ENCODE measurements around the gene ACBD3.
A peak's percentile ranks its signal among the peaks of the same experiment; 100 is the strongest.

Gene ACBD3

DNA sequence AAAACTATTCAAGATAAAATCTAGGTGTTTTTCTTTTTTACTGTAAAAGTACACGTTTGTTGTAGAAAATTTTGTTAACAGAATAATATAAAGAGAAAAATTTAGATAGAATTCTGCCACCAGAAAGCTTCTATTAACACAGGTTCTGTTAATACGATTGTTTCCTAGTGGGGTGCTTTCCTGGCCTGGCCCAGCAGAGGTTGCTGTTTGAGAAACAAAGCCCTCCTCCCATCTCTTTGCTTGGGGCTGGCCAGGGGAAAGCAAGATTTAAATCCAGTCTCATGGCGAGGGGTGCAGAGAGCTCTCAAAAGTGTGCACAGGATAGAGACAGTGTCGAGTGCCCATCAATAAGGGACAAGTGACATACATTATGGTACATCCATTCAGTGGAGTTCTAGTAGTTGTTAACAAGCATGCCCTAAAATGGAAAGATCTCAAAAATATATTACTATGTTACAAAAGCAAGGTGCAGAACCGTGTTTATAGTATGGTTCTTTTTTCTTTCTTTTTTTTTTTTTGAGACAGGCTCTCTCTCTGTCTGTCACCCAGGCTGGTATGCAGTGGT lies 14.6 kb upstream of the ACBD3 start:
- DNase-seq = no peak
- H3K4me3 ChIP-seq (ENCODE audit: low read depth, low read length) = no peak overlapping the region
- TF ChIP-seq, protein P1, sequence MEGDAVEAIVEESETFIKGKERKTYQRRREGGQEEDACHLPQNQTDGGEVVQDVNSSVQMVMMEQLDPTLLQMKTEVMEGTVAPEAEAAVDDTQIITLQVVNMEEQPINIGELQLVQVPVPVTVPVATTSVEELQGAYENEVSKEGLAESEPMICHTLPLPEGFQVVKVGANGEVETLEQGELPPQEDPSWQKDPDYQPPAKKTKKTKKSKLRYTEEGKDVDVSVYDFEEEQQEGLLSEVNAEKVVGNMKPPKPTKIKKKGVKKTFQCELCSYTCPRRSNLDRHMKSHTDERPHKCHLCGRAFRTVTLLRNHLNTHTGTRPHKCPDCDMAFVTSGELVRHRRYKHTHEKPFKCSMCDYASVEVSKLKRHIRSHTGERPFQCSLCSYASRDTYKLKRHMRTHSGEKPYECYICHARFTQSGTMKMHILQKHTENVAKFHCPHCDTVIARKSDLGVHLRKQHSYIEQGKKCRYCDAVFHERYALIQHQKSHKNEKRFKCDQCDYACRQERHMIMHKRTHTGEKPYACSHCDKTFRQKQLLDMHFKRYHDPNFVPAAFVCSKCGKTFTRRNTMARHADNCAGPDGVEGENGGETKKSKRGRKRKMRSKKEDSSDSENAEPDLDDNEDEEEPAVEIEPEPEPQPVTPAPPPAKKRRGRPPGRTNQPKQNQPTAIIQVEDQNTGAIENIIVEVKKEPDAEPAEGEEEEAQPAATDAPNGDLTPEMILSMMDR (IDR thresholded peaks at IDR 0.05; ENCODE audit: low read depth, low read length, missing control alignments) = peak; percentile 67
- in situ Hi-C loops (cut with HindIII; ENCODE audit: low pct_ligation_motif_present, low sequenced_read_pairs) = no loop called here
- no peaks in the 10 kb centered on the region for H3K36me3 ChIP-seq (replicated peaks)
- no peak overlapping the region for H3K27ac ChIP-seq
- H3K27me3 ChIP-seq (replicated peaks) = no peaks in the 10 kb centered on the region

DNA sequence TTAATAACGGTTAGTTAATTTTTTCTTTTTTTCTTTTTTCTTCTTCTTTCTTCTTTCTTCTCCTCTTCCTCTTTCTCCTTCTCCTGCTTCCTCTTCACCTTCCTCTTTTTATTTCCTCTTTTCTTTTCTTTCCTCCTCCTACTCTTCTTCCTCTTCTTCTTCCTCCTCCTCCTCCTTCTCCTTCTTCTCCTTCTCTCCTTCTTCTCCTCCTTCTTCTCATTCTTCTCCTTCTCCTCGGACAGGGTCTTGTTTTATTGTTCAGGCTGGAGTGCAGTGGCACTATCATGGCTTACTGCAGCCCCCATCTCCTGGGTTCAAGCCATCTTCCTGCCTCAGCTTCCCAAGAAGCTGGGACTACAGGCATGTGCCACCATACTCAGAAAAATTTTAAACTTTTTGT lies 13.4 kb upstream of the ACBD3 start:
- no peak overlapping the region for H3K27ac ChIP-seq
- DNase-seq = no peak
- no peaks in the 10 kb centered on the region for H3K27me3 ChIP-seq (replicated peaks)
- TF ChIP-seq, protein P1 (IDR thresholded peaks at IDR 0.05; ENCODE audit: low read depth, low read length, missing control alignments) = no peak
- H3K36me3 ChIP-seq (replicated peaks) = no peaks in the 10 kb centered on the region
- in situ Hi-C loops (cut with HindIII; ENCODE audit: low pct_ligation_motif_present, low sequenced_read_pairs) = no loop called here
- no peak overlapping the region for H3K4me3 ChIP-seq (ENCODE audit: low read depth, low read length)

DNA sequence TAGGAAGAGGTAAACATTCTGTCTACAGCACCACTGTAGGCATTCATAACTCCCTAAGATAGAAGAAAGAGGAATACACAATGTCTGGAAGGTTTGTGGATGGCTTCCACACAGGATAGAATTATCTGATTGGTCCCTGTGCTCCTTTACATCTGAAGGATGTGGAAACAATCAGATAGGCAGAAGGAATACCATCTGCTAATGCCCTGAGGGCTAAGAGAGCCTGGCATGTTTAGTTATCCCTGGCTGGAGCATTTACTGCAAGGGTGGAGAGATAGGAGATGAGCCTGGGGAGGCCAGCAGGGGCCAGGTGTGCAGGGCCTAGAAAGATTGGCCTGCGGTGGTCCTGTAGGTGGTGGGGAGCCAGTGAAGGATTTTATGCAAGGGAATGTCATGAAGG lies 8.6 kb upstream of the ACBD3 start:
- no peaks in the 10 kb centered on the region for H3K36me3 ChIP-seq (replicated peaks)
- H3K4me3 ChIP-seq (ENCODE audit: low read depth, low read length) = no peak overlapping the region
- no peak for DNase-seq
- TF ChIP-seq, protein P1 (IDR thresholded peaks at IDR 0.05; ENCODE audit: low read depth, low read length, missing control alignments) = no peak
- no peaks in the 10 kb centered on the region for H3K27me3 ChIP-seq (replicated peaks)
- in situ Hi-C loops (cut with HindIII; ENCODE audit: low pct_ligation_motif_present, low sequenced_read_pairs) = no loop called here
- no peak overlapping the region for H3K27ac ChIP-seq

DNA sequence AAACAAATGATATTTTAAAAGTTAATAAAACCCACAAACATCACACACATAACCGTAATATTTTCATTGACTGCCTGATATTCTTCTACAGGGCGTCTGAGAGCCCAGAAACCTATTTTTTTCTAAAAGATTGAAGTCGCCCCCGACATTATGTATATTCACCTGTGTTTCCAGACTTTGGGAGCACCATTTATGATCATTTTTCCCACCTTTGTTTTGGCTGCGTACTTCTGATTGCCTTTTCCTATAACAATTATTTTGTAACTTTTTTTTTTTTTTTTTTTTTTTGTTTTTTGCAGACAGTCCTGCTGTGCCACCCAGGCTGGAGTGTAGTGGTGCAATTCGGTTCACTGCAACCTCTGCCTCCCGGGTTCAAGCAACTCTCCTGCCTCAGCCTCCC lies 839 bp upstream of the ACBD3 start:
- TF ChIP-seq, protein P1 (IDR thresholded peaks at IDR 0.05; ENCODE audit: low read depth, low read length, missing control alignments) = no peak
- H3K36me3 ChIP-seq (replicated peaks) = peaks cover 9% of the 10 kb centered on the region
- in situ Hi-C loops (cut with HindIII; ENCODE audit: low pct_ligation_motif_present, low sequenced_read_pairs) = no loop called here
- no peak overlapping the region for H3K27ac ChIP-seq
- H3K4me3 ChIP-seq (ENCODE audit: low read depth, low read length) = peak overlapping the region; percentile 95
- no peak for DNase-seq
- H3K27me3 ChIP-seq (replicated peaks) = no peaks in the 10 kb centered on the region

DNA sequence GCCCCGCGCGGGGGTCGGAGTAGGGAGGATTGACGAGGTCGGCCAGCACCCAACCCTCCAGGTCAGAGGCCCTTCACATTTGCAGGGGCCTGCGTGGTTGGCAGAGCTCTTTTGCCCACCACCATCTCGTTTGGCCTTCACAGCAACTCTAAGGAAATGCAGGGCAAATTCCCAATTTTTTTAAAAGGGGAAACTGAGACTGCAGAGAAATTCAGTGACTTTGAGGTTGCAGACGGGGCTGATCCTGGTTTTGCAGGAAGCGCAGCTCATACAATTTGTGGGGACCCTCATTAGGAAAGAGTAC lies 430 bp upstream of the ACBD3 start:
- peak overlapping the region; percentile 95 for H3K4me3 ChIP-seq (ENCODE audit: low read depth, low read length)
- H3K36me3 ChIP-seq (replicated peaks) = peaks cover 9% of the 10 kb centered on the region
- H3K27me3 ChIP-seq (replicated peaks) = no peaks in the 10 kb centered on the region
- TF ChIP-seq, protein P1 (IDR thresholded peaks at IDR 0.05; ENCODE audit: low read depth, low read length, missing control alignments) = no peak
- in situ Hi-C loops (cut with HindIII; ENCODE audit: low pct_ligation_motif_present, low sequenced_read_pairs) = no loop called here
- H3K27ac ChIP-seq = peak overlapping the region; percentile 96
- no peak for DNase-seq
